Ovary (tissue), 9 donors: ENCODE data around the gene PLEKHA6. TPM values are rescaled to one million over a fixed set of nuclear protein-coding genes. Genes with fewer than 3 reads are reported as not detected.
"Not testable (repeated sequence)": the region's sequence is repeated elsewhere in the genome, so short reads cannot be mapped to it uniquely, and the experiment has no call there.

Source experiments
- DNase-seq, 5 donors: peaks; one replicate each; pipeline ENCODE4 v3.0.0-alpha.2; 2019 to 2020
- H3K27ac ChIP-seq, 2 donors: fragments of 200-600 bp; one replicate each; pipeline versions ENCODE4 v1.5.1 to v1.8.0; 2019 to 2022
- H3K27me3 ChIP-seq: fragments of 200-600 bp; one replicate; pipeline ENCODE4 v1.8.0; 2022
- H3K36me3 ChIP-seq: fragments of 200-600 bp; sonication (generic); one replicate; pipeline ENCODE4 v1.5.1; 2019
- H3K4me1 ChIP-seq: one replicate; pipeline ENCODE4 v1.8.1; 2013; ENCODE audit warnings: mild to moderate bottlenecking, moderate library complexity; ENCODE audit not compliant: insufficient read depth
- H3K4me3 ChIP-seq: fragments of 200-600 bp; sonication (generic); one replicate; pipeline ENCODE4 v1.5.1; 2017
- H3K9me3 ChIP-seq, 2 donors: fragments of 200-600 bp in 1 of 2; sonication (generic) in 1 of 2; one replicate each; pipeline versions ENCODE4 v1.5.1 to v1.8.1; 2013 to 2019; ENCODE audit warnings: mild to moderate bottlenecking in 1 of 2, moderate library complexity in 1 of 2
- CTCF ChIP-seq, 3 donors: fragments of 450-650 bp in 2 of 3; fragments of 200-600 bp in 1 of 3; IDR thresholded peaks; one replicate each; pipeline versions ENCODE4 v1.5.1 to v1.8.0; 2016 to 2022; ENCODE audit warnings: antibody characterized with exemption in 3 of 3, mild to moderate bottlenecking in 1 of 3
- EP300 ChIP-seq: sonication (generic); formaldehyde crosslinking; IDR thresholded peaks from one replicate; pipeline ENCODE4 v1.6.1; 2017; ENCODE audit warnings: antibody characterized with exemption
- POLR2A ChIP-seq: fragments of 450-650 bp; IDR thresholded peaks from one replicate; pipeline ENCODE4 v1.6.1; 2017; ENCODE audit warnings: antibody characterized with exemption, mild to moderate bottlenecking, moderate library complexity
- WGBS, 3 donors: extraction: QIAGEN DNeasy Blood & Tissue Kit in 1 of 3; methylation state at CpG; one replicate each; pipeline versions ENCODE4 v1.1.5 to v1.1.7; 2013 to 2017; 5-methylcytosine and 5-hydroxymethylcytosine counted together
- intact Hi-C, 4 donors: fragments of 100-400 bp; cut with DNase I; formaldehyde crosslinking; loops; one replicate each; pipeline versions ENCODE4 v1.11.0 to v1.15.1; 2022 to 2023
- polyA plus RNA-seq, 2 donors: library from polyadenylated mRNA; stranded (reverse); fragments of 200-250 nt in 1 of 2; fragments of 350-450 nt in 1 of 2; fragmentation: Illumina TruSeq in 1 of 2; extraction: RNeasy Lipid Tissue Mini Kit (QIAGEN cat#74804) in 1 of 2; gene quantifications; one replicate each; pipeline ENCODE4 v1.2.3, GENCODE V29; 2013 to 2014
- total RNA-seq, 7 donors: library from RNA; depleted of rRNA in 2 of 7; stranded (reverse); fragments of >200 nt in 2 of 7; fragmentation: NEBNext Ultra II Directional in 3 of 7; extraction: Animal tissue kit (Norgen Biotek cat#: 25700) in 3 of 7; gene quantifications; one replicate each; pipeline versions ENCODE4 v1.1.0 to v1.2.4, GENCODE V29; 2016 to 2023
- donor health status: DM: no; HTN: no; CAD: no; lungs with moderate emphysema.
- donor health status: DM: no; HTN: no; CAD: no.
- donor health status: Bipolar disorder and iron deficiency.
- donor health status: DM: yes; HTN: yes; CAD: no.
- donor health status: DM: no; HTN: no; CAD: no.
- donor health status: DM: yes; HTN: yes; CAD: no.

The PLEKHA6 gene
- total and polyA plus RNA-seq, 9 donors, result 2.3 to 20.5 (median 6.6) TPM

DNA sequence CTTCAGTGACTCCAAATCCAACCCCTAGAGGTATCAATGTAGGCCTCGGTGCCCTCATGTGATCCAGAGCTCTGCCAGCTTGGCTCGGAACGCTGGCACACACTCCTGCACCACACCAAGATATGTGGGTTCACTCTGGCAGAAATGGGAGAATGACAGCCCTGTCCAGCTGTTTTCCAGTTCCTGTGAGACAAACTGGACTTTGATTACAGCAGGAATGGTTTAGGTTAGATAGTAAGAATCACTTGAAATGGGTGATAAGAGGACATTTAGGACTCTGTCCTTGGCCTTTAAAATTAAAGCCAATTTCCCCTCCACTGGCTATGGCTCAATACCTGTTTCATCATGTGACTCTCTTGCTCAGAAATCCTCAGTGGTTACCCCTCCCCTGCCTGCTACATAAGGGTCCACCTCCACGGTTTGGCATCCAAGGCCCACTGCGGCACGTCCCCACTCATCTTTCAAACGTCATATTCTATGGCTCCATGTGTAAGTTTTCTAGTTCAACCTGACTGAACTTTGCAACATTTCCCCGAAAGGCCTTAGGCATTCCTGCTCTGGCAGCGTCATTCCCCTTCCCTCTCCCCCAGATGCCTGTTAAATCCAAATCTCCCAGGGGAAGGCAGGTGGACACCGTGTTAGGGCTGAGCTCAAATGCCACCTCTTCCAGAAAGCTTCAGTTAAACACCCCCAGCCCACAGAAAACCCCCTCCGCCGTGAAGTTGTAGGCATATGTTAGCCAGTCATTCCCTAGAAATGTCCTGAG, 44.7 kb downstream of the PLEKHA6 start:
- intact Hi-C loops, result no loop called here
- no peak for DNase-seq
- Histone ChIP-seq H3K4me1 (no peaks in the 10 kb centered on the region), H3K4me3 (no peak overlapping the region), H3K36me3 (no peaks in the 10 kb centered on the region), H3K27me3 (no peaks in the 10 kb centered on the region), H3K9me3 (no peaks in the 10 kb centered on the region), H3K27ac (no peak overlapping the region)
- TF ChIP-seq POLR2A (no peak), CTCF (IDR thresholded peaks at IDR 0.05) (no peak), EP300 (no peak)
- 78 to 81% (median 79%) methylated on average over 12 of the region's 12 CpGs for whole genome bisulfite sequencing, 3 donors

- intact Hi-C loops, result no loop called here
- no peaks in the 10 kb centered on the region for H3K36me3 ChIP-seq
- WGBS, 3 donors, result 86 to 94% (median 88%) methylated on average over 7 of the region's 7 CpGs
- H3K27me3 ChIP-seq, result no peaks in the 10 kb centered on the region
- H3K4me3 ChIP-seq, result no peak overlapping the region
- H3K4me1 ChIP-seq, result no peaks in the 10 kb centered on the region
- no peaks in the 10 kb centered on the region for H3K9me3 ChIP-seq
- TF ChIP-seq EP300 (no peak), CTCF (IDR thresholded peaks at IDR 0.05) (no peak), POLR2A (no peak)
- DNase-seq, result no peak
- H3K27ac ChIP-seq, result no peak overlapping the region
Observed at GRCh38 chr1:204314171-204314892, 45.4 kb downstream of the PLEKHA6 start.

GRCh38 chr1:204313675-204314074, 46.1 kb downstream of the PLEKHA6 start:
- 46 to 63% (median 58%) methylated on average over 4 of the region's 4 CpGs for WGBS, 3 donors
- Histone ChIP-seq H3K27me3 (no peaks in the 10 kb centered on the region), H3K27ac (no peak overlapping the region), H3K9me3 (no peaks in the 10 kb centered on the region), H3K36me3 (no peaks in the 10 kb centered on the region), H3K4me1 (no peaks in the 10 kb centered on the region), H3K4me3 (no peak overlapping the region)
- no peak for TF ChIP-seq POLR2A
- TF ChIP-seq CTCF (IDR thresholded peaks at IDR 0.05), result no peak
- intact Hi-C loops, result no loop called here
- no peak for DNase-seq

- intact Hi-C loops, H3K4me3 ChIP-seq: not testable (repeated sequence)
Observed at GRCh38 chr1:204310970-204311369, 48.8 kb downstream of the PLEKHA6 start.

More at GRCh38 chr1:204310970-204311369, 48.8 kb downstream of the PLEKHA6 start:
- not testable (repeated sequence) for H3K9me3 ChIP-seq, DNase-seq, H3K27me3 ChIP-seq, H3K36me3 ChIP-seq, H3K4me1 ChIP-seq, H3K27ac ChIP-seq
- 78 to 85% (median 84%) methylated on average over 4 of the region's 4 CpGs for WGBS, 3 donors
